Measurements from ENCODE around the gene NPTX1. TPM values are rescaled to one million over a fixed set of nuclear protein-coding genes. Genes with fewer than 3 reads are reported as not detected.
A peak's percentile ranks its signal among the peaks of the same experiment; 100 is the strongest.

Gene NPTX1
- total and polyA plus RNA-seq, 9 of the 15 experiments (the other 6 are each of a cell fraction or from before 2014, with no cell fraction given): 0.04 TPM; not detected in 8

- TF ChIP-seq REST (IDR thresholded peaks at IDR 0.05; ENCODE audit: borderline replicate concordance): peak; percentile 49; the same call in 1 of the 2 replicates
- no peak for TF ChIP-seq REST (CRISPR knock-in tag; IDR thresholded peaks at IDR 0.05; ENCODE audit: low read depth)
- peak; percentile 59 for TF ChIP-seq PCBP1 (IDR thresholded peaks at IDR 0.05; ENCODE audit: low read depth, low read length, poor library complexity, severe bottlenecking)
- peak; percentile 6 for TF ChIP-seq FIP1L1 (IDR thresholded peaks at IDR 0.05; ENCODE audit: low read depth, low read length, poor library complexity, severe bottlenecking)
- TF ChIP-seq TCF15 (CRISPR knock-in tag; IDR thresholded peaks at IDR 0.05): no peak
- no peak for TF ChIP-seq ZC3H8 (IDR thresholded peaks at IDR 0.05)
- peak in 1 of 2 experiments; percentile 57; a peak in 2 of 4 replicates for TF ChIP-seq RAD21 (CRISPR knock-in tag; conservative IDR thresholded peaks at IDR 0.05 in 1 of 2, IDR thresholded peaks at IDR 0.05 in 1 of 2)
- 0 out of 2 replicates have a peak, but pooled peaks have one; percentile 27 for TF ChIP-seq RB1 (IDR thresholded peaks at IDR 0.05; ENCODE audit: low read depth)
Observed at GRCh38 chr17:80477647-80478478, 1.5 kb upstream of the NPTX1 start (continued).
